Measurements from ENCODE around the gene SHROOM3.

DNA sequence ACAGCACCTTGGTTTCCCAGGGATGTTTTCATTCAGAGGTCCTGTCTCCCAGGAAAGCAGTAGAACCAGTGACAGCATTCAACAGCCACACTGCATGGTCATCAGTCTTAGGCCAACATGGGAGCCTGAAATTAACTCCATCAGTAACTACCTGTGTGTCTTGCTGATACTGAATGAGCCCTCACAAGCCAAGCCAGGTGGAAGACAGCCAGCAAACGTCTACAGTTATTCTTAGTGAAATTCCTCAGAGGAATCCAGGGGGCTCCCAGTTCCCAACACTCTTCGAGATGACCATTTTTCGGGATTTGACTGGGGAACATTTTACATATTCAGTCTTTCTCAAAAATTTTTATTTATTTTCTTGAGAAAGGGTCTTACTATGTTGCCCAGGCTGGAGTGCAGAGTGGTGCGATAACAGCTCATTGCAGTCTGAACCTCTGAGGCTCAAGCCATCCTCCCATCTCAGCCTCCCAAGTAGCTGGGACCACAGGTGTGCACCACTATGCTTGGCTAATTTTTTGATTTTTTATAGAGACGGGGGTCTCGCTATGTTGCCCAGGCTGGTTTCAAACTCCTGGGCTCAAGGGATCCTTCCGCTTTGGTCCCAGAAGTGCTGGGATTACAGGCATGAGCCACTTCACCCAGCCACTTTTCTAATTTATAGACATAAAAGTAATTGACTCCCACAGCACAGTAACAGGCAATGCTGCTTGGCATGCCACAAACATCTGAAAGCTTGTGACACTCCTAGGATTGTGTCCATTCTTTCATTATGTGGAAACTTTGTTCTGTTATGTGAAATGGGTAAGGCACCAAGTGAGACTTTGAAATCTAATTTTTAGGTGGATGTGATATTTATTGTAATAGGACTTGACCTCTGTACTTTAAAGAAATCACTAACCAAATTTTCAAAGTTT, 346.0 kb downstream of the SHROOM3 start:
- TF ChIP-seq, protein P1, sequence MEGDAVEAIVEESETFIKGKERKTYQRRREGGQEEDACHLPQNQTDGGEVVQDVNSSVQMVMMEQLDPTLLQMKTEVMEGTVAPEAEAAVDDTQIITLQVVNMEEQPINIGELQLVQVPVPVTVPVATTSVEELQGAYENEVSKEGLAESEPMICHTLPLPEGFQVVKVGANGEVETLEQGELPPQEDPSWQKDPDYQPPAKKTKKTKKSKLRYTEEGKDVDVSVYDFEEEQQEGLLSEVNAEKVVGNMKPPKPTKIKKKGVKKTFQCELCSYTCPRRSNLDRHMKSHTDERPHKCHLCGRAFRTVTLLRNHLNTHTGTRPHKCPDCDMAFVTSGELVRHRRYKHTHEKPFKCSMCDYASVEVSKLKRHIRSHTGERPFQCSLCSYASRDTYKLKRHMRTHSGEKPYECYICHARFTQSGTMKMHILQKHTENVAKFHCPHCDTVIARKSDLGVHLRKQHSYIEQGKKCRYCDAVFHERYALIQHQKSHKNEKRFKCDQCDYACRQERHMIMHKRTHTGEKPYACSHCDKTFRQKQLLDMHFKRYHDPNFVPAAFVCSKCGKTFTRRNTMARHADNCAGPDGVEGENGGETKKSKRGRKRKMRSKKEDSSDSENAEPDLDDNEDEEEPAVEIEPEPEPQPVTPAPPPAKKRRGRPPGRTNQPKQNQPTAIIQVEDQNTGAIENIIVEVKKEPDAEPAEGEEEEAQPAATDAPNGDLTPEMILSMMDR (IDR thresholded peaks at IDR 0.05 in 8 of 11, conservative IDR thresholded peaks at IDR 0.05 in 3 of 11), result no peak
- TF ChIP-seq POLR2AphosphoS5 (IDR thresholded peaks at IDR 0.05), result no peak
- TF ChIP-seq POLR2A (IDR thresholded peaks at IDR 0.05), result no peak
